ENCODE measurements around the gene MIS12. TPM values are rescaled to one million over a fixed set of nuclear protein-coding genes. Genes with fewer than 3 reads are reported as not detected.

MIS12 gene
- total RNA-seq, 1 donor from 2014 or later: 13.2 TPM

GRCh38 chr17:5499476-5500231 is 13.3 kb downstream of the MIS12 start:
- DNase-seq (ENCODE audit: extremely low read depth, low read depth, low spot score): no peak

GRCh38 chr17:5500247-5500588 is 13.9 kb downstream of the MIS12 start:
- no peak for DNase-seq (ENCODE audit: extremely low read depth, low read depth, low spot score)

GRCh38 chr17:5500589-5501391 is 14.4 kb downstream of the MIS12 start:
- DNase-seq (ENCODE audit: extremely low read depth, low read depth, low spot score): no peak

- no peak for DNase-seq (ENCODE audit: extremely low read depth, low read depth, low spot score)
Observed at GRCh38 chr17:5501685-5502084, 15.3 kb downstream of the MIS12 start.

GRCh38 chr17:5502552-5502951 is 16.2 kb downstream of the MIS12 start:
- DNase-seq (ENCODE audit: extremely low read depth, low read depth, low spot score): no peak

- DNase-seq (ENCODE audit: extremely low read depth, low read depth, low spot score): no peak
Observed at GRCh38 chr17:5506307-5506706, 19.9 kb downstream of the MIS12 start.

- no peak for DNase-seq (ENCODE audit: extremely low read depth, low read depth, low spot score)
Observed at GRCh38 chr17:5508810-5509209, 22.4 kb downstream of the MIS12 start.

- DNase-seq (ENCODE audit: extremely low read depth, low read depth, low spot score): no peak
Observed at GRCh38 chr17:5509482-5509881, 23.1 kb downstream of the MIS12 start.

- DNase-seq (ENCODE audit: extremely low read depth, low read depth, low spot score): no peak
Observed at GRCh38 chr17:5510771-5511170, 24.4 kb downstream of the MIS12 start.

GRCh38 chr17:5511401-5512225 is 25.2 kb downstream of the MIS12 start:
- DNase-seq (ENCODE audit: extremely low read depth, low read depth, low spot score): no peak

GRCh38 chr17:5513628-5514027 is 27.3 kb downstream of the MIS12 start:
- DNase-seq (ENCODE audit: extremely low read depth, low read depth, low spot score): no peak

GRCh38 chr17:5514976-5515375 is 28.6 kb downstream of the MIS12 start:
- no peak for DNase-seq (ENCODE audit: extremely low read depth, low read depth, low spot score)

GRCh38 chr17:5516060-5516792 is 29.9 kb downstream of the MIS12 start:
- no peak for DNase-seq (ENCODE audit: extremely low read depth, low read depth, low spot score)

- no peak for DNase-seq (ENCODE audit: extremely low read depth, low read depth, low spot score)
Observed at GRCh38 chr17:5522476-5522875, 36.1 kb downstream of the MIS12 start.

GRCh38 chr17:5523249-5523648 is 36.9 kb downstream of the MIS12 start:
- DNase-seq (ENCODE audit: extremely low read depth, low read depth, low spot score): no peak

- peak; percentile 91 for DNase-seq (ENCODE audit: extremely low read depth, low read depth, low spot score)
Observed at GRCh38 chr17:5526821-5527598, 40.6 kb downstream of the MIS12 start.

- no peak for DNase-seq (ENCODE audit: extremely low read depth, low read depth, low spot score)
Observed at GRCh38 chr17:5527601-5528250, 41.4 kb downstream of the MIS12 start.

- DNase-seq (ENCODE audit: extremely low read depth, low read depth, low spot score): no peak
Observed at GRCh38 chr17:5530265-5531084, 44.1 kb downstream of the MIS12 start.

- no peak for DNase-seq (ENCODE audit: extremely low read depth, low read depth, low spot score)
Observed at GRCh38 chr17:5531085-5531418, 44.7 kb downstream of the MIS12 start.

Data from glomerular endothelial cell (primary cell).